ENCODE measurements around the gene LETM1.
A peak's percentile ranks its signal among the peaks of the same experiment; 100 is the strongest.

LETM1 gene

GRCh38 chr4:1873776-1874175 lies 17.8 kb upstream of the LETM1 start:
- H3K23ac ChIP-seq (ENCODE audit: low read length) = no peak overlapping the region
- no peak overlapping the region for H4K91ac ChIP-seq (ENCODE audit: low read depth, low read length)
- no peak overlapping the region for H4K12ac ChIP-seq (ENCODE audit: low read depth, low read length)
- H3K79me2 ChIP-seq (ENCODE audit: control insufficient read depth, insufficient read depth, low read length, poor library complexity) = peaks cover 9% of the 10 kb centered on the region
- H2BK5ac ChIP-seq (ENCODE audit: low read depth, low read length, poor library complexity) = no peak overlapping the region
- no peaks in the 10 kb centered on the region for H3K9me3 ChIP-seq (ENCODE audit: insufficient read depth, low read depth, low read length)
- no peak overlapping the region for H2BK12ac ChIP-seq (ENCODE audit: low read length)
- no peak overlapping the region for H3K4me3 ChIP-seq (ENCODE audit: low read depth, low read length)
- H3K9ac ChIP-seq (ENCODE audit: low read length) = no peak overlapping the region
- H3K4me2 ChIP-seq (ENCODE audit: low read length) = no peak overlapping the region
- no peak overlapping the region for H2AK5ac ChIP-seq (ENCODE audit: low read length)
- H3K14ac ChIP-seq (ENCODE audit: low read length) = no peak overlapping the region
- H3K18ac ChIP-seq (ENCODE audit: low read length) = no peak overlapping the region
- H3K27me3 ChIP-seq (ENCODE audit: insufficient read depth, low read length) = no peaks in the 10 kb centered on the region
- H4K8ac ChIP-seq (ENCODE audit: low read depth, low read length) = no peak overlapping the region
- no peak overlapping the region for H3K4ac ChIP-seq (ENCODE audit: low read depth, low read length)
- H2BK120ac ChIP-seq (ENCODE audit: insufficient read depth, low read length, poor library complexity) = no peak overlapping the region
- no peak overlapping the region for H2AFZ ChIP-seq (ENCODE audit: insufficient read depth, low read length, poor library complexity)
- DNase-seq = no peak
- H3K79me1 ChIP-seq (ENCODE audit: low read length) = peaks cover 16% of the 10 kb centered on the region
- H3K4me1 ChIP-seq (ENCODE audit: control insufficient read depth in 1 of 2, insufficient read depth in 2 of 2, low read length in 2 of 2) = peaks cover 5 to 8% of the 10 kb centered on the region in 2 experiments
- H3K27ac ChIP-seq (ENCODE audit: low read depth, low read length) = no peak overlapping the region
- no CpG with 5 or more reads among the region's 3 CpGs for WGBS (ENCODE audit: extremely low coverage, insufficient coverage, insufficient read length)
- H3K36me3 ChIP-seq (ENCODE audit: control insufficient read depth in 1 of 2, insufficient read depth in 2 of 2, low read length in 2 of 2) = no peaks in the 10 kb centered on the region

- no peak overlapping the region for H3K9ac ChIP-seq (ENCODE audit: low read length)
- H3K79me2 ChIP-seq (ENCODE audit: control insufficient read depth, insufficient read depth, low read length, poor library complexity) = peaks cover 8% of the 10 kb centered on the region
- no peak overlapping the region for H2BK120ac ChIP-seq (ENCODE audit: insufficient read depth, low read length, poor library complexity)
- no peak overlapping the region for H2BK12ac ChIP-seq (ENCODE audit: low read length)
- no peak overlapping the region for H4K12ac ChIP-seq (ENCODE audit: low read depth, low read length)
- no peaks in the 10 kb centered on the region for H3K9me3 ChIP-seq (ENCODE audit: insufficient read depth, low read depth, low read length)
- H3K4me3 ChIP-seq (ENCODE audit: low read depth, low read length) = no peak overlapping the region
- H3K36me3 ChIP-seq (ENCODE audit: control insufficient read depth in 1 of 2, insufficient read depth in 2 of 2, low read length in 2 of 2) = no peaks in the 10 kb centered on the region
- peaks cover 13% of the 10 kb centered on the region for H3K79me1 ChIP-seq (ENCODE audit: low read length)
- no peak for DNase-seq
- no CpG with 5 or more reads among the region's 4 CpGs for WGBS (ENCODE audit: extremely low coverage, insufficient coverage, insufficient read length)
- no peak overlapping the region for H2AFZ ChIP-seq (ENCODE audit: insufficient read depth, low read length, poor library complexity)
- no peak overlapping the region for H4K8ac ChIP-seq (ENCODE audit: low read depth, low read length)
- no peak overlapping the region for H3K4me2 ChIP-seq (ENCODE audit: low read length)
- no peak overlapping the region for H2BK5ac ChIP-seq (ENCODE audit: low read depth, low read length, poor library complexity)
- no peak overlapping the region for H3K14ac ChIP-seq (ENCODE audit: low read length)
- no peak overlapping the region for H2AK5ac ChIP-seq (ENCODE audit: low read length)
- H3K18ac ChIP-seq (ENCODE audit: low read length) = no peak overlapping the region
- peaks cover under 1 to 4% of the 10 kb centered on the region in 2 experiments for H3K4me1 ChIP-seq (ENCODE audit: control insufficient read depth in 1 of 2, insufficient read depth in 2 of 2, low read length in 2 of 2)
- H3K27ac ChIP-seq (ENCODE audit: low read depth, low read length) = no peak overlapping the region
- H3K4ac ChIP-seq (ENCODE audit: low read depth, low read length) = no peak overlapping the region
- H3K27me3 ChIP-seq (ENCODE audit: insufficient read depth, low read length) = no peaks in the 10 kb centered on the region
- H3K23ac ChIP-seq (ENCODE audit: low read length) = no peak overlapping the region
- H4K91ac ChIP-seq (ENCODE audit: low read depth, low read length) = no peak overlapping the region
Observed at GRCh38 chr4:1873291-1873690, 17.3 kb upstream of the LETM1 start.

DNA sequence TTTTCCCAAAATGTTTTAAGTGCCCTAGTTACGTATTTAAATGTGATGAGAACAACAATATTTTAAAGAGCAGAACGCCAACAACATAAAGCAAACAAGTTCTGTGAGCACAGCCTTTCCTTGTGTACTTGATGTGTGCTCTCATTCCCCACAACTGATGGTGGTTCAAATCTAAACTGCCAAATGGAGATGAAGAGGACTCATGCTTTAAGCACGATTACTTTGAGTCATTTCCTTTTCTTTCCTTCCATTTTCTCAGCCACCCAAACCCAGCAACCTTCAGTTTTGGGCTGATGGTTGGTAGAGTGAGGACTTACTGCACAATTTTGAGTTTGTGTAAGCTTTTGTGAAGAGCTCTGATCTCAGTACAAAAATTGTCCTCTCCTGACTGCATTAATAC lies 16.9 kb upstream of the LETM1 start:
- H3K4me1 ChIP-seq (ENCODE audit: control insufficient read depth in 1 of 2, insufficient read depth in 2 of 2, low read length in 2 of 2) = peaks cover 0 to 3% of the 10 kb centered on the region in 2 experiments
- no peak overlapping the region for H2BK5ac ChIP-seq (ENCODE audit: low read depth, low read length, poor library complexity)
- H3K23ac ChIP-seq (ENCODE audit: low read length) = no peak overlapping the region
- H4K8ac ChIP-seq (ENCODE audit: low read depth, low read length) = no peak overlapping the region
- no peaks in the 10 kb centered on the region for H3K36me3 ChIP-seq (ENCODE audit: control insufficient read depth in 1 of 2, insufficient read depth in 2 of 2, low read length in 2 of 2)
- H3K4me3 ChIP-seq (ENCODE audit: low read depth, low read length) = no peak overlapping the region
- no peak overlapping the region for H4K12ac ChIP-seq (ENCODE audit: low read depth, low read length)
- no peaks in the 10 kb centered on the region for H3K27me3 ChIP-seq (ENCODE audit: insufficient read depth, low read length)
- H3K9ac ChIP-seq (ENCODE audit: low read length) = no peak overlapping the region
- WGBS (ENCODE audit: extremely low coverage, insufficient coverage, insufficient read length) = no CpG with 5 or more reads among the region's 3 CpGs
- no peaks in the 10 kb centered on the region for H3K9me3 ChIP-seq (ENCODE audit: insufficient read depth, low read depth, low read length)
- H3K14ac ChIP-seq (ENCODE audit: low read length) = no peak overlapping the region
- H3K79me2 ChIP-seq (ENCODE audit: control insufficient read depth, insufficient read depth, low read length, poor library complexity) = peaks cover 8% of the 10 kb centered on the region
- H3K27ac ChIP-seq (ENCODE audit: low read depth, low read length) = no peak overlapping the region
- no peak overlapping the region for H4K91ac ChIP-seq (ENCODE audit: low read depth, low read length)
- no peak overlapping the region for H2BK120ac ChIP-seq (ENCODE audit: insufficient read depth, low read length, poor library complexity)
- H3K79me1 ChIP-seq (ENCODE audit: low read length) = peaks cover 13% of the 10 kb centered on the region
- DNase-seq = no peak
- no peak overlapping the region for H3K4me2 ChIP-seq (ENCODE audit: low read length)
- H2BK12ac ChIP-seq (ENCODE audit: low read length) = no peak overlapping the region
- H2AFZ ChIP-seq (ENCODE audit: insufficient read depth, low read length, poor library complexity) = no peak overlapping the region
- H3K18ac ChIP-seq (ENCODE audit: low read length) = no peak overlapping the region
- H2AK5ac ChIP-seq (ENCODE audit: low read length) = no peak overlapping the region
- H3K4ac ChIP-seq (ENCODE audit: low read depth, low read length) = no peak overlapping the region

DNA sequence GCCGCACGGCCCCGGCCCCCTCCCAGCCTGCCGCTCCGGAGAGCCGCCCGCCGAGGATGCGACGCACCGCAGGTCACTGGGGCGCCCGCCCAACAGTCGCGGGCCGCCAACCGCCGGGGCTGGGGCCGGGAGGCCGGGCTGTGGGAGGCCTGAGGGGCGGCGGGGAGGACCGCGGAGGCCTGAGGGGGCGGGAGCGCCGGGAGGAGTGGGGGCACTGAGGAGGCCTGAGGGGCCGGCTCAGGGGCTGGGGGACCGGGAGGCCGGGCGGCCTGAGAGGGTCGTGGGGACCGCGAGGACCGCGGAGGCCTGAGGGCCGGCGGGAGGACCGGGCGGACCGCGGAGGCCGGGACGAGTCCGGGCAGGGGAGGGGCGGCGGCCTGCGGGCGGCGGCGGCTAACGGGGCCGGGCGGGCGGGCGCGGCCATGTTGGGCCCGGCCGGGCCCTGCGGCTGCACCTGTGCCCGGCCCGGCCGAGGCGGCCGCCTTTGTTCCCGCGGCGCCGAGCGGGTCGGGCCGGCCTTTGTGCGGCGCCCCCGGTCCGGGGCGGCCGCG lies 15.6 kb upstream of the LETM1 start:
- Histone ChIP-seq H4K91ac (ENCODE audit: low read depth, low read length) (peak overlapping the region; percentile 84), H2BK12ac (ENCODE audit: low read length) (no peak overlapping the region), H2BK5ac (ENCODE audit: low read depth, low read length, poor library complexity) (peak overlapping the region; percentile 29), H3K9ac (ENCODE audit: low read length) (peak overlapping the region; percentile 82), H3K27me3 (ENCODE audit: insufficient read depth, low read length) (no peaks in the 10 kb centered on the region), H3K79me2 (ENCODE audit: control insufficient read depth, insufficient read depth, low read length, poor library complexity) (peaks cover 8% of the 10 kb centered on the region), H3K36me3 (ENCODE audit: control insufficient read depth in 1 of 2, insufficient read depth in 2 of 2, low read length in 2 of 2) (no peaks in the 10 kb centered on the region), H3K18ac (ENCODE audit: low read length) (peak overlapping the region; percentile 71), H3K27ac (ENCODE audit: low read depth, low read length) (peak overlapping the region; percentile 77), H3K4me3 (ENCODE audit: low read depth, low read length) (peak overlapping the region; percentile 93), H4K8ac (ENCODE audit: low read depth, low read length) (peak overlapping the region; percentile 72), H2AFZ (ENCODE audit: insufficient read depth, low read length, poor library complexity) (peak overlapping the region; percentile 67), H3K79me1 (ENCODE audit: low read length) (peaks cover 13% of the 10 kb centered on the region), H3K9me3 (ENCODE audit: insufficient read depth, low read depth, low read length) (no peaks in the 10 kb centered on the region), H3K23ac (ENCODE audit: low read length) (no peak overlapping the region), H3K4me2 (ENCODE audit: low read length) (peak overlapping the region; percentile 98), H3K4me1 (ENCODE audit: control insufficient read depth in 1 of 2, insufficient read depth in 2 of 2, low read length in 2 of 2) (peaks cover 0 to 3% of the 10 kb centered on the region in 2 experiments), H3K4ac (ENCODE audit: low read depth, low read length) (peak overlapping the region; percentile 80), H4K12ac (ENCODE audit: low read depth, low read length) (peak overlapping the region; percentile 56), H2BK120ac (ENCODE audit: insufficient read depth, low read length, poor library complexity) (peak overlapping the region; percentile 22), H3K14ac (ENCODE audit: low read length) (peak overlapping the region; percentile 45), H2AK5ac (ENCODE audit: low read length) (no peak overlapping the region)
- no CpG with 5 or more reads among the region's 79 CpGs for WGBS (ENCODE audit: extremely low coverage, insufficient coverage, insufficient read length)
- DNase-seq = peak in 1 of 2 donors; percentile 13
